Activated T-helper 1 cell treated with anti-CD3 and anti-CD28 coated beads, Interleukin-12 subunit alpha, Interleukin-12 subunit beta, Interleukin-2, Interleukin-4 antibody, amounts not matched to agents 30 ng/mL and 10 ng/mL and 1 ng/mL, durations not matched to agents 14 hours and 24 hours and 36 hours (primary cell): ENCODE measurements around the gene MED9. TPM values are rescaled to one million over a fixed set of nuclear protein-coding genes. Genes with fewer than 3 reads are reported as not detected.
"Not testable (repeated sequence)": the region's sequence is repeated elsewhere in the genome, so short reads cannot be mapped to it uniquely, and the experiment has no call there.

Experiments
- DNase-seq: peaks from one replicate; pipeline ENCODE4 v3.0.0; 2021; ENCODE audit warnings: low spot score
- H3K27ac Mint-ChIP-seq: one replicate; pipeline ENCODE4 v1.8.0; 2021; ENCODE audit warnings: mild to moderate bottlenecking, mixed read lengths
- H3K27me3 Mint-ChIP-seq: one replicate; pipeline ENCODE4 v1.8.0; 2022; ENCODE audit warnings: mild to moderate bottlenecking, moderate library complexity, mixed read lengths; ENCODE audit not compliant: insufficient read depth
- H3K36me3 Mint-ChIP-seq: one replicate; pipeline ENCODE4 v1.8.0; 2021; ENCODE audit warnings: low read depth, mixed read lengths
- H3K4me1 Mint-ChIP-seq: one replicate; pipeline ENCODE4 v1.8.0; 2021; ENCODE audit warnings: low read depth, mixed read lengths
- H3K4me3 Mint-ChIP-seq: one replicate; pipeline ENCODE4 v1.8.0; 2021; ENCODE audit warnings: mild to moderate bottlenecking, moderate library complexity, mixed read lengths
- H3K9me3 Mint-ChIP-seq: one replicate; pipeline ENCODE4 v1.8.0; 2021; ENCODE audit warnings: mixed read lengths
- intact Hi-C: fragments of 100-400 bp; cut with micrococcal nuclease; formaldehyde crosslinking; loops from one replicate; pipeline ENCODE4 v1.15.1; 2024
- total RNA-seq: library from RNA; stranded (reverse); gene quantifications from 2 replicates; pipeline ENCODE4 v1.2.3, GENCODE V29; 2022

The MED9 gene
- total RNA-seq, 1 donor from 2014 or later = 15.2 TPM

GRCh38 chr17:17462048-17462824, 14.6 kb upstream of the MED9 start:
- no peak overlapping the region for H3K4me3 Mint-ChIP-seq
- intact Hi-C loops = no loop called here
- peaks cover 6% of the 10 kb centered on the region for H3K9me3 Mint-ChIP-seq
- no peak for DNase-seq
- H3K27me3 Mint-ChIP-seq = no peaks in the 10 kb centered on the region
- no peaks in the 10 kb centered on the region for H3K4me1 Mint-ChIP-seq
- H3K36me3 Mint-ChIP-seq = no peaks in the 10 kb centered on the region
- H3K27ac Mint-ChIP-seq = no peak overlapping the region

- Mint-ChIP-seq H3K4me1 (no peaks in the 10 kb centered on the region), H3K27me3 (peaks cover 3% of the 10 kb centered on the region), H3K27ac (no peak overlapping the region), H3K9me3 (peaks cover 6% of the 10 kb centered on the region), H3K36me3 (no peaks in the 10 kb centered on the region), H3K4me3 (no peak overlapping the region)
- intact Hi-C loops = no loop called here
- no peak for DNase-seq
Measured at GRCh38 chr17:17463821-17464220, 13.0 kb upstream of the MED9 start.

- H3K4me3 Mint-ChIP-seq, DNase-seq, H3K27me3 Mint-ChIP-seq, H3K4me1 Mint-ChIP-seq, H3K9me3 Mint-ChIP-seq, H3K36me3 Mint-ChIP-seq, H3K27ac Mint-ChIP-seq, intact Hi-C loops: not testable (repeated sequence)
Measured at GRCh38 chr17:17465878-17466277, 10.9 kb upstream of the MED9 start.

- H3K4me3 Mint-ChIP-seq = no peak overlapping the region
- intact Hi-C loops = no loop called here
- H3K4me1 Mint-ChIP-seq = no peaks in the 10 kb centered on the region
- H3K9me3 Mint-ChIP-seq = no peaks in the 10 kb centered on the region
- H3K36me3 Mint-ChIP-seq = no peaks in the 10 kb centered on the region
- H3K27me3 Mint-ChIP-seq = peaks cover 8% of the 10 kb centered on the region
- no peak overlapping the region for H3K27ac Mint-ChIP-seq
- no peak for DNase-seq
Measured at GRCh38 chr17:17466511-17466910, 10.3 kb upstream of the MED9 start.

GRCh38 chr17:17467016-17467415, 9.8 kb upstream of the MED9 start:
- no peak for DNase-seq
- no peaks in the 10 kb centered on the region for H3K9me3 Mint-ChIP-seq
- H3K27me3 Mint-ChIP-seq = peaks cover 8% of the 10 kb centered on the region
- H3K27ac Mint-ChIP-seq = no peak overlapping the region
- intact Hi-C loops = no loop called here
- H3K4me1 Mint-ChIP-seq = no peaks in the 10 kb centered on the region
- H3K36me3 Mint-ChIP-seq = no peaks in the 10 kb centered on the region
- no peak overlapping the region for H3K4me3 Mint-ChIP-seq

GRCh38 chr17:17467720-17468119, 9.1 kb upstream of the MED9 start:
- intact Hi-C loops = no loop called here
- Mint-ChIP-seq H3K36me3 (no peaks in the 10 kb centered on the region), H3K4me1 (no peaks in the 10 kb centered on the region), H3K9me3 (no peaks in the 10 kb centered on the region), H3K27me3 (peaks cover 11% of the 10 kb centered on the region), H3K27ac (no peak overlapping the region), H3K4me3 (no peak overlapping the region)
- DNase-seq = no peak

- intact Hi-C loops = no loop called here
- peaks cover 16% of the 10 kb centered on the region for H3K27me3 Mint-ChIP-seq
- no peaks in the 10 kb centered on the region for H3K36me3 Mint-ChIP-seq
- H3K27ac Mint-ChIP-seq = no peak overlapping the region
- H3K9me3 Mint-ChIP-seq = no peaks in the 10 kb centered on the region
- H3K4me1 Mint-ChIP-seq = no peaks in the 10 kb centered on the region
- DNase-seq = no peak
- no peak overlapping the region for H3K4me3 Mint-ChIP-seq
Measured at GRCh38 chr17:17468217-17469010, 8.4 kb upstream of the MED9 start.

- intact Hi-C loops = no loop called here
- Mint-ChIP-seq H3K9me3 (no peaks in the 10 kb centered on the region), H3K27ac (no peak overlapping the region), H3K4me3 (no peak overlapping the region), H3K36me3 (no peaks in the 10 kb centered on the region), H3K4me1 (no peaks in the 10 kb centered on the region), H3K27me3 (peaks cover 21% of the 10 kb centered on the region)
- no peak for DNase-seq
Measured at GRCh38 chr17:17469358-17469757, 7.4 kb upstream of the MED9 start.

GRCh38 chr17:17469996-17470395, 6.8 kb upstream of the MED9 start:
- no peak for DNase-seq
- intact Hi-C loops = no loop called here
- Mint-ChIP-seq H3K36me3 (no peaks in the 10 kb centered on the region), H3K4me3 (no peak overlapping the region), H3K27me3 (peaks cover 21% of the 10 kb centered on the region), H3K4me1 (no peaks in the 10 kb centered on the region), H3K9me3 (no peaks in the 10 kb centered on the region), H3K27ac (no peak overlapping the region)

GRCh38 chr17:17472333-17472920, 4.4 kb upstream of the MED9 start:
- no peaks in the 10 kb centered on the region for H3K9me3 Mint-ChIP-seq
- H3K4me1 Mint-ChIP-seq = peaks cover 16% of the 10 kb centered on the region
- H3K4me3 Mint-ChIP-seq = no peak overlapping the region
- H3K36me3 Mint-ChIP-seq = peaks cover 4% of the 10 kb centered on the region
- no peak for DNase-seq
- intact Hi-C loops = no loop called here
- H3K27ac Mint-ChIP-seq = no peak overlapping the region
- H3K27me3 Mint-ChIP-seq = peaks cover 25% of the 10 kb centered on the region

GRCh38 chr17:17474341-17474740, 2.5 kb upstream of the MED9 start:
- no peak overlapping the region for H3K27ac Mint-ChIP-seq
- peaks cover 19% of the 10 kb centered on the region for H3K27me3 Mint-ChIP-seq
- H3K9me3 Mint-ChIP-seq = no peaks in the 10 kb centered on the region
- peaks cover 5% of the 10 kb centered on the region for H3K36me3 Mint-ChIP-seq
- intact Hi-C loops = no loop called here
- H3K4me1 Mint-ChIP-seq = peaks cover 31% of the 10 kb centered on the region
- no peak overlapping the region for H3K4me3 Mint-ChIP-seq
- no peak for DNase-seq

- intact Hi-C loops = loop anchor here (5.0 kb wide), 2 partner anchors 197 to 838 kb away; partner anchors contain the start of genes COPS3 and SMCR8
- peak overlapping the region; percentile 46 for H3K4me3 Mint-ChIP-seq
Measured at GRCh38 chr17:17479209-17479608, 2.4 kb downstream of the MED9 start.

GRCh38 chr17:17480593-17481148, 3.9 kb downstream of the MED9 start:
- no peak overlapping the region for H3K4me3 Mint-ChIP-seq
- peaks cover 26% of the 10 kb centered on the region for H3K36me3 Mint-ChIP-seq

More at GRCh38 chr17:17479209-17479608, 2.4 kb downstream of the MED9 start:
- peaks cover 18% of the 10 kb centered on the region for H3K36me3 Mint-ChIP-seq
- H3K27me3 Mint-ChIP-seq = peaks cover 4% of the 10 kb centered on the region
- DNase-seq = no peak
- no peak overlapping the region for H3K27ac Mint-ChIP-seq
- no peaks in the 10 kb centered on the region for H3K9me3 Mint-ChIP-seq
- peaks cover 62% of the 10 kb centered on the region for H3K4me1 Mint-ChIP-seq

More at GRCh38 chr17:17480593-17481148, 3.9 kb downstream of the MED9 start:
- H3K4me1 Mint-ChIP-seq = peaks cover 74% of the 10 kb centered on the region
- no peaks in the 10 kb centered on the region for H3K27me3 Mint-ChIP-seq
- no peaks in the 10 kb centered on the region for H3K9me3 Mint-ChIP-seq
- no peak for DNase-seq
- intact Hi-C loops = no loop called here
- peak overlapping the region; percentile 72 for H3K27ac Mint-ChIP-seq
